Measurements from ENCODE around the gene DAB1.

- TF ChIP-seq, protein P1, sequence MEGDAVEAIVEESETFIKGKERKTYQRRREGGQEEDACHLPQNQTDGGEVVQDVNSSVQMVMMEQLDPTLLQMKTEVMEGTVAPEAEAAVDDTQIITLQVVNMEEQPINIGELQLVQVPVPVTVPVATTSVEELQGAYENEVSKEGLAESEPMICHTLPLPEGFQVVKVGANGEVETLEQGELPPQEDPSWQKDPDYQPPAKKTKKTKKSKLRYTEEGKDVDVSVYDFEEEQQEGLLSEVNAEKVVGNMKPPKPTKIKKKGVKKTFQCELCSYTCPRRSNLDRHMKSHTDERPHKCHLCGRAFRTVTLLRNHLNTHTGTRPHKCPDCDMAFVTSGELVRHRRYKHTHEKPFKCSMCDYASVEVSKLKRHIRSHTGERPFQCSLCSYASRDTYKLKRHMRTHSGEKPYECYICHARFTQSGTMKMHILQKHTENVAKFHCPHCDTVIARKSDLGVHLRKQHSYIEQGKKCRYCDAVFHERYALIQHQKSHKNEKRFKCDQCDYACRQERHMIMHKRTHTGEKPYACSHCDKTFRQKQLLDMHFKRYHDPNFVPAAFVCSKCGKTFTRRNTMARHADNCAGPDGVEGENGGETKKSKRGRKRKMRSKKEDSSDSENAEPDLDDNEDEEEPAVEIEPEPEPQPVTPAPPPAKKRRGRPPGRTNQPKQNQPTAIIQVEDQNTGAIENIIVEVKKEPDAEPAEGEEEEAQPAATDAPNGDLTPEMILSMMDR (IDR thresholded peaks at IDR 0.05), result no peak
- TF ChIP-seq EZH2 (IDR thresholded peaks at IDR 0.05) (no peak), EZH2phosphoT487 (IDR thresholded peaks at IDR 0.05) (no peak)
Observed at GRCh38 chr1:57146100-57146499, 277.8 kb downstream of the DAB1 start.

Measured in neural progenitor cell (in vitro differentiated cells).